ENCODE data around the gene EXOSC2. TPM values are rescaled to one million over a fixed set of nuclear protein-coding genes. Genes with fewer than 3 reads are reported as not detected.

EXOSC2 gene
- total and polyA plus RNA-seq, 2 of the 8 experiments (the other 6 are each of a cell fraction or from before 2014, with no cell fraction given): 47.8 to 93.6 TPM

DNA sequence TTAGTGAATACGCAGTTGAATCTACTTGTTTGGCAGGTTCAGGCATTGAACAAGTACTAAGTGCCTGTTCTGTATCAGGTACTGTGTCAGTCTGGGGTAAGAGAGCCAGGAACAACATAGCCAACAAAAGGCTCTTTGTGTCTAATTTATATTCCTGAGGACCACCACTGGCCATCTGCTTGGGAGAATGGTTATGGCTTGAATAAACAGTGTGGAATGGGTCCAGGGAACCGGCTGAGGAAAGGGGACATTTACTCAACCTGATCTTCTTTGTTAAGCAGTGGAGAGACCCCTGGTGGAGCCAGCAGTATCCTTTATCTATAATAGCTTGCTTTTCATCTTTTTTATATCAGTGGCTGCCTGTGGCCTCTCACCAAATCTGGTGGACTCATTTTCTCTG, 38.6 kb downstream of the EXOSC2 start:
- no peak overlapping the region for H2BK120ac ChIP-seq (replicated peaks; ENCODE audit: low read depth, low read length)
- ChIA-PET CTCF (ENCODE audit: partially characterized antibody) (interaction anchor here (0.6 to 3.6 kb wide), 22 partner anchors 9 to 245 kb away, joined by 3 to 25 read pairs (median 4); partner anchors contain the start of gene EXOSC2), POLR2A (ENCODE audit: partially characterized antibody) (interaction anchor here (0.8 to 1.8 kb wide), 3 partner anchors 17 to 41 kb away, joined by 3 to 4 read pairs (median 3); no protein-coding TSS in a partner anchor)
- no peak overlapping the region for H3K14ac ChIP-seq (ENCODE audit: insufficient read length)
- no peak overlapping the region for H4K91ac ChIP-seq (replicated peaks; ENCODE audit: insufficient read length, low read length)
- H3K79me2 ChIP-seq (ENCODE audit: control insufficient read depth in 1 of 2, insufficient read depth in 2 of 2, low read length in 2 of 2): peaks cover 0 to 41% of the 10 kb centered on the region in 2 experiments; a peak in 2 of 4 replicates
- no peaks in the 10 kb centered on the region for H3K9me3 ChIP-seq (ENCODE audit: insufficient read depth in 2 of 2, low read depth in 1 of 2, low read length in 1 of 2)
- H3K56ac ChIP-seq (replicated peaks; ENCODE audit: insufficient read length, low read depth, low read length): no peak overlapping the region
- no peak overlapping the region for H2AFZ ChIP-seq (ENCODE audit: low read length)
- no peak overlapping the region for H2BK20ac ChIP-seq (ENCODE audit: low read length)
- H2BK12ac ChIP-seq (ENCODE audit: low read depth, low read length): no peak overlapping the region
- FAIRE-seq (no peak), DNase-seq (ENCODE audit: low read depth in 1 of 2, low spot score in 2 of 2) (no peak)
- H3K23ac ChIP-seq (ENCODE audit: insufficient read length): no peak overlapping the region
- no peak overlapping the region for H2AK5ac ChIP-seq (ENCODE audit: low read depth, low read length)
- no peak overlapping the region for H3K18ac ChIP-seq (ENCODE audit: extremely low read depth, low read length)
- H3K9ac ChIP-seq (replicated peaks in 1 of 4; ENCODE audit: extremely low read depth in 1 of 4, low read depth in 3 of 4, low read length in 3 of 4): no peak overlapping the region
- H3K4me3 ChIP-seq (ENCODE audit: extremely low read depth in 1 of 4, insufficient read depth in 2 of 4, low read depth in 3 of 4, low read length in 4 of 4): no peak overlapping the region
- no peak overlapping the region for H3K4ac ChIP-seq (replicated peaks; ENCODE audit: insufficient read length, low read depth, low read length)
- WGBS, 2 experiments (ENCODE audit: extremely low coverage in 1 of 2, insufficient coverage in 1 of 2, insufficient read length in 1 of 2, insufficient replicate concordance in 2 of 2, low coverage in 1 of 2, low lambda C conversion rate in 2 of 2, missing lambda C conversion rate in 1 of 2): 78% methylated on average over 2 of the region's 2 CpGs; no CpG with 5 or more reads in 1 of the 2 experiments
- no peaks in the 10 kb centered on the region for H3K36me3 ChIP-seq (ENCODE audit: control insufficient read depth in 2 of 4, insufficient read depth in 4 of 4, low read length in 3 of 4)
- no peak overlapping the region for H3K27ac ChIP-seq (ENCODE audit: low read depth, low read length)
- H2BK15ac ChIP-seq (ENCODE audit: low read length): no peak overlapping the region
- H3K4me1 ChIP-seq (replicated peaks in 1 of 4; ENCODE audit: control insufficient read depth in 3 of 4, insufficient read depth in 4 of 4, low read length in 3 of 4): no peaks in the 10 kb centered on the region; a peak in 1 of 7 replicates
- peaks cover 0 to 2% of the 10 kb centered on the region in 2 experiments for H4K20me1 ChIP-seq (replicated peaks in 1 of 2; ENCODE audit: control insufficient read depth in 1 of 2, insufficient read depth in 2 of 2, low read length in 2 of 2)
- no peak overlapping the region for H3K4me2 ChIP-seq (ENCODE audit: insufficient read depth in 1 of 2, low read depth in 2 of 2, low read length in 2 of 2)
- H4K8ac ChIP-seq (ENCODE audit: extremely low read depth, insufficient read depth, low read length): no peak overlapping the region
- no peaks in the 10 kb centered on the region for H3K23me2 ChIP-seq (ENCODE audit: low read depth, low read length)
- TF ChIP-seq, protein P1, sequence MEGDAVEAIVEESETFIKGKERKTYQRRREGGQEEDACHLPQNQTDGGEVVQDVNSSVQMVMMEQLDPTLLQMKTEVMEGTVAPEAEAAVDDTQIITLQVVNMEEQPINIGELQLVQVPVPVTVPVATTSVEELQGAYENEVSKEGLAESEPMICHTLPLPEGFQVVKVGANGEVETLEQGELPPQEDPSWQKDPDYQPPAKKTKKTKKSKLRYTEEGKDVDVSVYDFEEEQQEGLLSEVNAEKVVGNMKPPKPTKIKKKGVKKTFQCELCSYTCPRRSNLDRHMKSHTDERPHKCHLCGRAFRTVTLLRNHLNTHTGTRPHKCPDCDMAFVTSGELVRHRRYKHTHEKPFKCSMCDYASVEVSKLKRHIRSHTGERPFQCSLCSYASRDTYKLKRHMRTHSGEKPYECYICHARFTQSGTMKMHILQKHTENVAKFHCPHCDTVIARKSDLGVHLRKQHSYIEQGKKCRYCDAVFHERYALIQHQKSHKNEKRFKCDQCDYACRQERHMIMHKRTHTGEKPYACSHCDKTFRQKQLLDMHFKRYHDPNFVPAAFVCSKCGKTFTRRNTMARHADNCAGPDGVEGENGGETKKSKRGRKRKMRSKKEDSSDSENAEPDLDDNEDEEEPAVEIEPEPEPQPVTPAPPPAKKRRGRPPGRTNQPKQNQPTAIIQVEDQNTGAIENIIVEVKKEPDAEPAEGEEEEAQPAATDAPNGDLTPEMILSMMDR (IDR thresholded peaks at IDR 0.05; ENCODE audit: control extremely low read depth in 1 of 3, insufficient read depth in 1 of 3, low read depth in 1 of 3, low read length in 3 of 3): peak in 1 of 3 experiments; percentile 38; a peak in 1 of 4 replicates
- TF ChIP-seq SP2 (IDR thresholded peaks at IDR 0.05; ENCODE audit: low read length) (no peak), KDM1A (IDR thresholded peaks at IDR 0.05; ENCODE audit: borderline replicate concordance, low read length) (no peak), RAD21 (IDR thresholded peaks at IDR 0.05 in 1 of 2, conservative IDR thresholded peaks at IDR 0.05 in 1 of 2; ENCODE audit: low read depth in 2 of 2, low read length in 2 of 2) (0 out of 4 replicates have a peak, but pooled peaks of 1 of the 2 experiments have one; percentile 2)
- no peak overlapping the region for H2BK5ac ChIP-seq (ENCODE audit: low read depth, low read length)
- no peak overlapping the region for H4K5ac ChIP-seq (ENCODE audit: insufficient read length, low read depth, low read length)
- 0 out of 2 replicates have a peak, but pooled peaks cover 2% of the 10 kb centered on the region for H3K79me1 ChIP-seq (ENCODE audit: low read depth, low read length)
- H3K27me3 ChIP-seq (replicated peaks in 1 of 4; ENCODE audit: control insufficient read depth in 3 of 4, extremely low read depth in 1 of 4, insufficient read depth in 3 of 4, low read length in 3 of 4): peaks cover 0 to 1% (median 0%) of the 10 kb centered on the region in 4 experiments; a peak in 1 of 7 replicates

All from H1 (cell line).